Fibroblast of villous mesenchyme (primary cell): ENCODE data around the gene IFT27. TPM values are rescaled to one million over a fixed set of nuclear protein-coding genes. Genes with fewer than 3 reads are reported as not detected.

Experiments
- DNase-seq: peaks from one replicate; pipeline ENCODE4 v3.0.0-alpha.2; 2010; ENCODE audit warnings: low read depth
- H3K4me3 ChIP-seq: 2 replicates; pipeline ENCODE4 v1.5.1; 2011; ENCODE audit warnings: low read depth, mild to moderate bottlenecking, low read length
- total RNA-seq: library from RNA; depleted of rRNA; stranded (reverse); fragments of >200 nt; gene quantifications from 2 replicates; pipeline ENCODE4 v1.2.3, GENCODE V29; 2012
- TF ChIP-seq, protein P1 (sequence below): IDR thresholded peaks from 2 replicates; pipeline ENCODE4 v1.5.1; 2012; ENCODE audit warnings: low read depth, mild to moderate bottlenecking, low read length; ENCODE audit not compliant: insufficient read depth

The IFT27 gene
- total RNA-seq, 1 donor: 16.0 TPM

DNA sequence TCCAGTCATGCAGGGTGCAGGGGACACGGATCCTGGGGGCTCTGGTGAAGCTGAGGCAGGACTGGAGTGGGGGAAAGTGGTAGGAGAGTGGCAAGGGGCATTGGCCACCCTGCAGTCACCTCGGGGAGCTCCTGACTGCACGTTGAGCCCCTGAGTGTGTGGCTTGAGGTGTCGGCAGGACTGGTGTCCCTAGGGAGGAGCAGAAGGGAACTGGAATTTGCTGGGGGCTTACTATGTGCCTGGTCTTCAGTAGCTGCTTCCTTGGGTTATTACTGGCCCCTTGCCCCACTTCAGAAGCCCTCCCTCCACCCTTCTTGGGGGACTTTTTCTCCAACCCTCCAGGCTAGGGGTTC, 31.5 kb downstream of the IFT27 start:
- TF ChIP-seq, protein P1, sequence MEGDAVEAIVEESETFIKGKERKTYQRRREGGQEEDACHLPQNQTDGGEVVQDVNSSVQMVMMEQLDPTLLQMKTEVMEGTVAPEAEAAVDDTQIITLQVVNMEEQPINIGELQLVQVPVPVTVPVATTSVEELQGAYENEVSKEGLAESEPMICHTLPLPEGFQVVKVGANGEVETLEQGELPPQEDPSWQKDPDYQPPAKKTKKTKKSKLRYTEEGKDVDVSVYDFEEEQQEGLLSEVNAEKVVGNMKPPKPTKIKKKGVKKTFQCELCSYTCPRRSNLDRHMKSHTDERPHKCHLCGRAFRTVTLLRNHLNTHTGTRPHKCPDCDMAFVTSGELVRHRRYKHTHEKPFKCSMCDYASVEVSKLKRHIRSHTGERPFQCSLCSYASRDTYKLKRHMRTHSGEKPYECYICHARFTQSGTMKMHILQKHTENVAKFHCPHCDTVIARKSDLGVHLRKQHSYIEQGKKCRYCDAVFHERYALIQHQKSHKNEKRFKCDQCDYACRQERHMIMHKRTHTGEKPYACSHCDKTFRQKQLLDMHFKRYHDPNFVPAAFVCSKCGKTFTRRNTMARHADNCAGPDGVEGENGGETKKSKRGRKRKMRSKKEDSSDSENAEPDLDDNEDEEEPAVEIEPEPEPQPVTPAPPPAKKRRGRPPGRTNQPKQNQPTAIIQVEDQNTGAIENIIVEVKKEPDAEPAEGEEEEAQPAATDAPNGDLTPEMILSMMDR: no peak
- no peak overlapping the region for H3K4me3 ChIP-seq
- no peak for DNase-seq

DNA sequence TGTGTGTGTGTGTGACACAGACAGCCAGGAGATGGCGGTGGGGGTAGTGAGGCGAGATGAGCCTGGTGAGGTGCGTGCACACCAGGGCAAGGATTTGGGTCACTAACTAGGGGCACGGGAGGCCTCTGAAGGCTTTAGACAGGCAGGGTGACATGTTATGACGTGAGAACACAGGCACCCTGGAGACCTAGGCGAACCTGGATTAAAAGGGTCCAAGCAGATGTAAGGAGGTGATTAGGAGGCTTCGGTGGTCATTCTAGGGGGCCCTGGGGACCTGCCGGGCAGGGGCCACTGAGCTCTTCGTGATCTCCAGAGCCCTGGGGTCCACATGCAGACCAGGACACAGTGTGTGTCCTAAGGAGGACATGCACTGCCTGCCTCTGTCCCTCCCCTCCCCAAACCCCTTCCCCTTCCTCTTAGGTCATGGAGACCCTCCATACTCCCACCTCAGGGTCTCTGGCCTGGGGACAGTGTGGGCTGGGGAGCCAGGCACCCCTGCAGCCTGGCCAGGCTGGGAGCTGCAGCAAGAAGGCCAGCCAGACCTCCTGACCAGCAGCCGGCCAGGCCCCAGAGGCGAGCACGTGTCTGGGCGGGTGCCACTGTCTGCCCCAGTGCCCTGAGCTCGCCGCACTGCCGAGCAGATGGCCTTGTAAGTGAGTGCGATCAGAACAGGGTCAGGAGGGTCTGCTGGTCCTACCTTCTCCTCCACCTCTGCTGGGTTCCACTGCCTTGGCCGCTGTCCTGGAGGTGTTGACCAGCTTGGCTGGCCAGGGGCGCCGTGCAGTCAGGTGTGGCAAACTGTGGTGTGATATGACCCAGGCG, 32.1 kb downstream of the IFT27 start:
- no peak for DNase-seq
- H3K4me3 ChIP-seq: no peak overlapping the region
- TF ChIP-seq, protein P1: no peak

DNA sequence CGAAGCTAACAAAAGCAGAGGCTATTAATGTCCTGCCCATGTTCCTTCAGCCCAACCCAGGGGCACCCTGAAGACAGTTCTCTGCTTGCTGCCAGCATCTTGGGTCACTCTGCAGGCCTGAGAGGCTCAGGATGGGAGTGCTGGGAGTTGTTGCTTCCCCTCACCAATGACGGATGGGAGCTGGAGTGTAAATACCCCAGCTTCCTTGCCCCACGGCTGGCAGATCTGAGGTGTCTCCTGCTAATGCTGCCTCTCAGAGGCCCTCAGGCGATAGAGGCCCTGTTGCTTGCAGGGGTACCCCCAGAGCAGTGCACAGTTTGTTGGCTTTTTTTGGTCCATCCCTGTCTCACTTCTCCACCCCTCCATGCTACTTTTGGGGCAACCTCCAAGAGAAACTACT, 32.9 kb downstream of the IFT27 start:
- no peak overlapping the region for H3K4me3 ChIP-seq
- TF ChIP-seq, protein P1: no peak
- no peak for DNase-seq

DNA sequence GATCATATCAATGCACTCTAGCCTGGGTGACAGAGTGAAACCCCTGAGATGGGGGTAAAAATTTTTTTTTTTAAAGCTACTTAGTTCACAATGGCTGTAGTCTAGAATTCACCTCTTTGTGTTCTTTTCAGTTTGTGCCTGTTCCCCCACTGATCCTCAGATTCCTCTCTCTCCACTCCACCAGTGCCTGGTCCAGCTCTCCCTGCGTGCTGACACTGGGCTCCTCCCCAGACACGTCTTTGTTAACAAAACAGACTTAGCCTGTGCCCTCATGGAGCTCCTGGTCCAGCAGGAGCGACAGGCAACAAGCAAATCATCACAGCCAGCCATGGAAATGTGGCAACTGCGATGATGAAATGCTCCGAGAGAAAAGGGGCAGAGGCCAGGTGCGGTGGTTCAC, 34.0 kb downstream of the IFT27 start:
- TF ChIP-seq, protein P1: no peak
- H3K4me3 ChIP-seq: no peak overlapping the region
- DNase-seq: no peak

DNA sequence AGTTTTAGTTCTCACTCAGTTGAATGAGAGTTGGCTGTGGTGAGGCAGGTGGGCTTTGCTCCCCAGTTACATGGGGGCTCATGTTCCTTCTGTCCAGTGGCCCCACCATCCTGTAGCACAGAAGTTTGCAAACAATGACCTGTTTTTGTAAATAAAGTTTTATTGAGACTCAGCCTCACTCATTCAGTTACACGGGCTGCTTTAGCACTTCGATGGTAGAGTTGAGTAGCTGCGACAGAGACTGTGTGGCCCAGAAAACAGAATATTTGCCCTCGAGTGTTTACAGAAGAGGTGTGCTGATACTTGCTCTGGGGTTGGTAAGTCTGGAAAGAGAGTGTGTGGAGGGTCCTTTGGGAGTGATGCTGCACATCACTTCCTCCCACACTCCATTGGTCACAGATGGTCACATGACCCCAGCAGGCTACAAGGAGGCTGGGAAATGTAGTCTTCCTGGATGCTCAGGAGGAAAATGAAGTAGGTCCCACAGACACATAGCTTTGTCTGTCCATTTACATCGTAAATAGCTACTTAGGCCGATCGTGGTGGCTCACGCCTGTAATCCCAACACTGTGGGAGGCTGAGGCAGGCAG, 34.6 kb downstream of the IFT27 start:
- TF ChIP-seq, protein P1: no peak
- DNase-seq: no peak
- no peak overlapping the region for H3K4me3 ChIP-seq

DNA sequence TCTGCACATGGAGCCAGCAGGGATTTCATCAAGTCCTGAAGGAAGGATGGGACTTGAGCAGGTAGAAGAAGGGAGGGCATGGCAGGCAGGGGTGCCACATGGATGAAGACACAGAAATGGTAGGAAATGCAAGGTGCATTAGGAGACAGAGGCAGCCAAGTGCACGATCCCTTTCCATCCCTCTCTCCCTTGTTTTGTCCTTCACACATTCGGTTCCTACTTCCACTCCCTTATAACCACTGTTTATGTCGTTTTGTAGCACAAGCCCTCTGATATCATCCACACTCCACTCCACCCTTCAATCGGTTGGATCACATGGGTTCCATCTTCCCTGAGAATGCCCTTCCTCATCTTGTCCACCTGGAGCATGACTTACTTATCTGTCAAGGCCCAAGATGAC, 35.2 kb downstream of the IFT27 start:
- TF ChIP-seq, protein P1: no peak
- no peak for DNase-seq
- H3K4me3 ChIP-seq: no peak overlapping the region

DNA sequence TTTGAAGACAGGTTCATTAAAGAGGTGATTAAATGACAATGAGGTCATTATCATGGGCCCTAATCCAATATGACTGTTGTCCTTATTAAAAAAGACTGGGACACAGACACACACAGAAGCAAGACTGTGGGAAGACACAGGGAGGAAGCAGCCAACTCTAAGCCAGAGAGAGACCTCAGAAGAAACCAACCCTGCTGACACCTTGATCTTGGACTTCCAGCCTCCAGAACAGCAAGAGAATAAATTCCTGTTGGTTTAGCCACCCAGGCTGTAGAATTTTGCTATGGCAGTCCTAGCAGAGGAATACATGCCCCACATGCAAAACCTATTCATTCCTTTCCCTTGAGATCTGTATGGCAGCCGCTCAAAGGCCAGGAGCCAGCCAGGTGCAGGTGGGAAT, 36.7 kb downstream of the IFT27 start:
- TF ChIP-seq, protein P1: no peak
- no peak overlapping the region for H3K4me3 ChIP-seq
- no peak for DNase-seq
